GM12878 (cell line): ENCODE results near the gene TRIM38. TPM values are rescaled to one million over a fixed set of nuclear protein-coding genes. Genes with fewer than 3 reads are reported as not detected.

Experiments
- BRCA1 ChIP-seq: IDR thresholded peaks from 2 replicates; pipeline ENCODE4 v1.6.1; 2011; ENCODE audit warnings: low read depth, low read length, improper control_type of control experiment
- DPF2 ChIP-seq: fragments of 450-650 bp; IDR thresholded peaks from 2 replicates; pipeline ENCODE4 v1.6.1; 2017; ENCODE audit warnings: mild to moderate bottlenecking
- ESRRA ChIP-seq: IDR thresholded peaks from 2 replicates; pipeline ENCODE4 v1.6.1; 2012; ENCODE audit warnings: mild to moderate bottlenecking, low read length, improper control_type of control experiment
- HDAC2 ChIP-seq: fragments of 200-600 bp; sonication (generic); IDR thresholded peaks from 2 replicates; pipeline ENCODE4 v1.6.1; 2017
- IKZF1 ChIP-seq: fragments of 450-650 bp; conservative IDR thresholded peaks from 2 replicates; pipeline ENCODE4 v1.6.1; 2017; ENCODE audit warnings: antibody characterized with exemption, mild to moderate bottlenecking
- LARP7 ChIP-seq: fragments of 450-650 bp; IDR thresholded peaks from 2 replicates; pipeline ENCODE4 v1.6.1; 2017; ENCODE audit warnings: mild to moderate bottlenecking
- MXI1 ChIP-seq: fragments of 150-350 bp; IDR thresholded peaks from 2 replicates; pipeline ENCODE4 v1.6.1; 2011; ENCODE audit warnings: low read depth, mild to moderate bottlenecking, inconsistent platforms, low read length, improper control_type of control experiment
- NRF1 ChIP-seq: conservative IDR thresholded peaks from 2 replicates; pipeline ENCODE4 v1.6.1; 2011; ENCODE audit warnings: mild to moderate bottlenecking, low read depth, low read length, improper control_type of control experiment
- POLR2A ChIP-seq: IDR thresholded peaks from 2 replicates; pipeline ENCODE4 v1.6.1; 2011; ENCODE audit warnings: low read depth, mild to moderate bottlenecking, low read length
- SIX5 ChIP-seq: IDR thresholded peaks from 2 replicates; pipeline ENCODE4 v1.6.1; 2011; ENCODE audit warnings: mild to moderate bottlenecking, low read depth, low read length, moderate library complexity; ENCODE audit not compliant: severe bottlenecking
- SP1 ChIP-seq: IDR thresholded peaks from one replicate; pipeline ENCODE4 v1.6.1; 2011; ENCODE audit warnings: low read depth, low read length
- SREBF1 ChIP-seq: IDR thresholded peaks from 2 replicates; pipeline ENCODE4 v1.6.1; 2012; ENCODE audit warnings: mild to moderate bottlenecking, low read length
- STAT3 ChIP-seq: IDR thresholded peaks from 2 replicates; pipeline ENCODE4 v1.6.1; 2011; ENCODE audit warnings: low read depth, low read length, improper control_type of control experiment
- SUPT20H ChIP-seq: IDR thresholded peaks from 2 replicates; pipeline ENCODE4 v1.6.1; 2011; ENCODE audit warnings: low read depth, mild to moderate bottlenecking, low read length, moderate library complexity, borderline replicate concordance; ENCODE audit not compliant: control insufficient read depth
- TCF3 ChIP-seq: IDR thresholded peaks from 2 replicates; pipeline ENCODE4 v1.6.1; 2012; ENCODE audit warnings: low read depth, mild to moderate bottlenecking, low read length, borderline replicate concordance; ENCODE audit not compliant: insufficient read depth
- ZBED1 ChIP-seq: IDR thresholded peaks from 2 replicates; pipeline ENCODE4 v1.6.1; 2016; ENCODE audit warnings: borderline replicate concordance
- ZNF207 ChIP-seq: fragments of 450-650 bp; IDR thresholded peaks from 2 replicates; pipeline ENCODE4 v1.6.1; 2014; ENCODE audit warnings: antibody characterized with exemption, mild to moderate bottlenecking, borderline replicate concordance
- polyA plus RNA-seq, 11 experiments: library from polyadenylated mRNA; depleted of rRNA in 4 of 11; unstranded in 6 of 11; stranded (reverse) in 5 of 11; fragments of >200 nt; fragmentation: Nextera tagmentation in 4 of 11; fragmentation: Illumina TruSeq in 1 of 11; extraction: Ambion mirVana in 4 of 11; extraction: Trizol in 1 of 11; gene quantifications; 1 replicate in 1 of 11; 2 replicates in 10 of 11; pipeline versions ENCODE4 v1.2.1 to v1.2.3, GENCODE V29; 2011 to 2016; ENCODE audit warnings: inconsistent platforms in 2 of 11, missing spikeins in 2 of 11, low read depth in 1 of 11
- total RNA-seq, 4 experiments: library from RNA; depleted of rRNA in 3 of 4; stranded (reverse); fragments of >200 nt in 3 of 4; fragmentation: Illumina TruSeq in 1 of 4; extraction: Trizol in 1 of 4; gene quantifications; 2 replicates each; pipeline versions ENCODE4 v1.2.1 to v1.2.3, GENCODE V29; 2013 to 2021
- TF ChIP-seq, protein P1 (sequence below): fragments of 450-650 bp; IDR thresholded peaks from 2 replicates; pipeline ENCODE4 v1.6.1; 2016; ENCODE audit warnings: mild to moderate bottlenecking
- TF ChIP-seq, protein P2 (sequence below): fragments of 450-650 bp; IDR thresholded peaks from 2 replicates; pipeline ENCODE4 v1.6.1; 2017; ENCODE audit warnings: low read depth, mild to moderate bottlenecking, moderate library complexity
- TF ChIP-seq, protein P3 (sequence below): IDR thresholded peaks from 2 replicates; pipeline ENCODE4 v1.6.1; 2012; ENCODE audit warnings: low read depth, low read length, improper control_type of control experiment
- TF ChIP-seq, protein P4 (sequence below): IDR thresholded peaks from 2 replicates; pipeline ENCODE4 v1.6.1; 2011; ENCODE audit warnings: low read depth, low read length, improper control_type of control experiment, borderline replicate concordance

The TRIM38 gene
- total and polyA plus RNA-seq, 10 of the 15 experiments (the other 5 are each of a cell fraction or from before 2014, with no cell fraction given) = 4.5 to 14.7 (median 11.1) TPM

DNA sequence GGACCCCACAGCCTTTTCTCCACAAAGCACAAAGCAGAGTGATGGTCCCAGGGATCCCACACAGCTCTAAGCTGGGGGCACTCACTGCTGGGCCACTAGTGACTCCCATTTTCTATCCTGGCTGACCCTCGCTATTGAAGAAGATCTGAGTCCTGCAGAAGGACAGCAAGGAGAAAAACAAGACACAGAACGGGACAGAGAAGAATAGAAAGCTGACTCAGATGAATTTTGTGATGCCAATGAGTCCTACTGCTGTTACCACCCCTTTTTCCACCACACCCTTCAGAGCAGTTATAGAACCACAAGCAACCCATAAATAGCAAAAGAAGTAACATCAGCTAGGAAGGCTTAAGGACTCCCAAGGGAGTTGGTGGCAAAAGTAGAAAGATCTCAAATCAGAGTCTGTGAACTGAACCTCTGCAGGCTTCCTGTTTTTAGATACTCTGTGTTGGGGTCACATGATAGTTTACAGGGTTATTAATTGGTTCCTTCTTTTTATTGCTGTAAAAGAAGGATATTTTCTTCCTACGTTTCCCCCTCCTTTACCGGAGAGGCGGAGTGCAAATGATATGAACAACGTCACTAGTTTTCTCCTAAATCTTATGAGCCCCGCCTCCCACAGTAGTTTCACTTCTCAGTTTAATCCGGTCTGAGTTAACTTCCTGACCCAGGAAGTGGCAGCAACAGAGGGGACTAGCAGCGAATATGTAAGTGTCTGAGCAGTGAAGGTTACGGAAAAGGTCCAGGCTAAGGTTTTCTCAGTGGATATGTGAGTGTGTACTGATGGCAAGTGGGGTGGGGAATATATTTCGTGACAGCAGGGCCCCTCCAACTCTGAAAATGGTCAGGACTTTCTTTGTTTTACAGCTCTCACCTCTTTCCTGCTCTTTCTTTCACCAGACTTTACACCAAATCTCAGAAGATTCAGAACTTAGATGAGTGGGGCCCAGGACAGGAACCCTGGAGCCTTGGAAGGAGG, at the start of gene TRIM38 (continued):
- TF ChIP-seq IKZF1 (peak; percentile 87), HDAC2 (no peak), SREBF1 (no peak), SIX5 (no peak), ESRRA (no peak), MXI1 (no peak; the same call in 1 of the 2 replicates), DPF2 (peak; percentile 72), ZBED1 (peak; percentile 81; the same call in 1 of the 2 replicates), POLR2A (peak; percentile 91), SUPT20H (no peak), STAT3 (0 out of 2 replicates have a peak, but pooled peaks have one; percentile 23), BRCA1 (no peak), NRF1 (no peak), ZNF207 (peak; percentile 72; the same call in 1 of the 2 replicates), LARP7 (no peak), TCF3 (no peak; the same call in 1 of the 2 replicates), SP1 (no peak)
- TF ChIP-seq, protein P1, sequence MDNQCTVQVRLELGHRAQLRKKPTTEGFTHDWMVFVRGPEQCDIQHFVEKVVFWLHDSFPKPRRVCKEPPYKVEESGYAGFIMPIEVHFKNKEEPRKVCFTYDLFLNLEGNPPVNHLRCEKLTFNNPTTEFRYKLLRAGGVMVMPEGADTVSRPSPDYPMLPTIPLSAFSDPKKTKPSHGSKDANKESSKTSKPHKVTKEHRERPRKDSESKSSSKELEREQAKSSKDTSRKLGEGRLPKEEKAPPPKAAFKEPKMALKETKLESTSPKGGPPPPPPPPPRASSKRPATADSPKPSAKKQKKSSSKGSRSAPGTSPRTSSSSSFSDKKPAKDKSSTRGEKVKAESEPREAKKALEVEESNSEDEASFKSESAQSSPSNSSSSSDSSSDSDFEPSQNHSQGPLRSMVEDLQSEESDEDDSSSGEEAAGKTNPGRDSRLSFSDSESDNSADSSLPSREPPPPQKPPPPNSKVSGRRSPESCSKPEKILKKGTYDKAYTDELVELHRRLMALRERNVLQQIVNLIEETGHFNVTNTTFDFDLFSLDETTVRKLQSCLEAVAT = peak; percentile 77
- TF ChIP-seq, protein P2, sequence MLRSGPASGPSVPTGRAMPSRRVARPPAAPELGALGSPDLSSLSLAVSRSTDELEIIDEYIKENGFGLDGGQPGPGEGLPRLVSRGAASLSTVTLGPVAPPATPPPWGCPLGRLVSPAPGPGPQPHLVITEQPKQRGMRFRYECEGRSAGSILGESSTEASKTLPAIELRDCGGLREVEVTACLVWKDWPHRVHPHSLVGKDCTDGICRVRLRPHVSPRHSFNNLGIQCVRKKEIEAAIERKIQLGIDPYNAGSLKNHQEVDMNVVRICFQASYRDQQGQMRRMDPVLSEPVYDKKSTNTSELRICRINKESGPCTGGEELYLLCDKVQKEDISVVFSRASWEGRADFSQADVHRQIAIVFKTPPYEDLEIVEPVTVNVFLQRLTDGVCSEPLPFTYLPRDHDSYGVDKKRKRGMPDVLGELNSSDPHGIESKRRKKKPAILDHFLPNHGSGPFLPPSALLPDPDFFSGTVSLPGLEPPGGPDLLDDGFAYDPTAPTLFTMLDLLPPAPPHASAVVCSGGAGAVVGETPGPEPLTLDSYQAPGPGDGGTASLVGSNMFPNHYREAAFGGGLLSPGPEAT = peak; percentile 82
- TF ChIP-seq, protein P3, sequence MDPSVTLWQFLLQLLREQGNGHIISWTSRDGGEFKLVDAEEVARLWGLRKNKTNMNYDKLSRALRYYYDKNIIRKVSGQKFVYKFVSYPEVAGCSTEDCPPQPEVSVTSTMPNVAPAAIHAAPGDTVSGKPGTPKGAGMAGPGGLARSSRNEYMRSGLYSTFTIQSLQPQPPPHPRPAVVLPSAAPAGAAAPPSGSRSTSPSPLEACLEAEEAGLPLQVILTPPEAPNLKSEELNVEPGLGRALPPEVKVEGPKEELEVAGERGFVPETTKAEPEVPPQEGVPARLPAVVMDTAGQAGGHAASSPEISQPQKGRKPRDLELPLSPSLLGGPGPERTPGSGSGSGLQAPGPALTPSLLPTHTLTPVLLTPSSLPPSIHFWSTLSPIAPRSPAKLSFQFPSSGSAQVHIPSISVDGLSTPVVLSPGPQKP = no peak
- TF ChIP-seq, protein P4, sequence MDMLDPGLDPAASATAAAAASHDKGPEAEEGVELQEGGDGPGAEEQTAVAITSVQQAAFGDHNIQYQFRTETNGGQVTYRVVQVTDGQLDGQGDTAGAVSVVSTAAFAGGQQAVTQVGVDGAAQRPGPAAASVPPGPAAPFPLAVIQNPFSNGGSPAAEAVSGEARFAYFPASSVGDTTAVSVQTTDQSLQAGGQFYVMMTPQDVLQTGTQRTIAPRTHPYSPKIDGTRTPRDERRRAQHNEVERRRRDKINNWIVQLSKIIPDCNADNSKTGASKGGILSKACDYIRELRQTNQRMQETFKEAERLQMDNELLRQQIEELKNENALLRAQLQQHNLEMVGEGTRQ = no peak; the same call in 1 of the 2 replicates
